HCT116 (cell line): Measurements from ENCODE around the gene TFF3. TPM values are rescaled to one million over a fixed set of nuclear protein-coding genes. Genes with fewer than 3 reads are reported as not detected.

Experiments
- ATAC-seq: fragments of 200-7000 bp; cut with Tn5 transposase; 2 replicates; pipeline ENCODE4 v1.9.1; 2020; ENCODE audit warnings: mild to moderate bottlenecking, moderate library complexity
- BruUV-seq: library from RNA; stranded (reverse); fragments of 400-500 nt; replicated peaks from 2 replicates; lab custom pipeline; 2021; lab: Mats Ljungman, UMichigan
- CTCF ChIA-PET: fragments of 300-600 bp; sonication (Branson Sonifier 250); formaldehyde crosslinking; loops from one replicate; lab custom pipeline; 2021; ENCODE audit warnings: antibody characterized with exemption; lab: Charles Lee
- POLR2A ChIA-PET: fragments of 300-600, 350-600 bp; sonication (Branson Sonifier 250); formaldehyde crosslinking; loops from one replicate; lab custom pipeline; 2021; ENCODE audit warnings: antibody characterized with exemption; lab: Charles Lee
- RAD21 ChIA-PET, 2 experiments: fragments of 300-600 bp; sonication (Branson Sonifier 250); formaldehyde crosslinking; loops; one replicate each; lab custom pipeline; 2023; ENCODE audit warnings: low total read pairs in 2 of 2; ENCODE audit not compliant: uncharacterized antibody in 2 of 2, unreplicated experiment in 2 of 2, low non-redundant PET in 1 of 2; lab: Charles Lee
- DNase-seq: peaks from one replicate; pipeline ENCODE4 v3.0.0-alpha.2; 2010; ENCODE audit warnings: low read depth, low spot score
- H2AFZ ChIP-seq: fragments of 200-600 bp; shearing (Covaris generic), sonication (generic); 2 replicates; pipeline ENCODE4 v1.6.1; 2017; ENCODE audit warnings: low read depth, mixed run types, mixed read lengths, antibody characterized with exemption, low read length; ENCODE audit not compliant: poor library complexity, severe bottlenecking
- H3K27ac ChIP-seq: 2 replicates; pipeline ENCODE4 v1.5.1; 2012; ENCODE audit warnings: low read depth, low read length
- H3K27me3 ChIP-seq: fragments of 200-600 bp; sonication (generic); 2 replicates; pipeline ENCODE4 v1.6.1; 2016; ENCODE audit warnings: mixed run types, low read length, mixed read lengths; ENCODE audit not compliant: insufficient read depth
- H3K36me3 ChIP-seq, 2 experiments: fragments of 200-500 bp in 1 of 2; fragments of 200-600 bp in 1 of 2; sonication (Bioruptor generic) in 1 of 2; sonication (generic) in 1 of 2; 2 replicates each; pipeline versions ENCODE4 v1.5.1 to v1.6.1; 2014 to 2016; ENCODE audit warnings: low read length in 2 of 2, inconsistent platforms in 1 of 2, mixed read lengths in 1 of 2, mixed run types in 1 of 2; ENCODE audit not compliant: insufficient read depth in 2 of 2, control insufficient read depth in 1 of 2
- H3K4me1 ChIP-seq, 2 experiments: fragments of 200-600 bp in 1 of 2; sonication (generic) in 1 of 2; 2 replicates each; pipeline versions ENCODE4 v1.5.1 to v1.6.1; 2012 to 2017; ENCODE audit warnings: low read length in 2 of 2, inconsistent platforms in 1 of 2, mild to moderate bottlenecking in 1 of 2, mixed read lengths in 1 of 2, mixed run types in 1 of 2, moderate library complexity in 1 of 2; ENCODE audit not compliant: insufficient read depth in 2 of 2, control insufficient read depth in 1 of 2
- H3K4me2 ChIP-seq: fragments of 200-600 bp; sonication (generic); 2 replicates; pipeline ENCODE4 v1.6.1; 2017; ENCODE audit warnings: mixed run types, low read length, mixed read lengths
- H3K4me3 ChIP-seq, 2 experiments: fragments of 200-600 bp in 1 of 2; sonication (generic) in 1 of 2; replicated peaks in 1 of 2; 2 replicates each; pipeline ENCODE4 v1.5.1; 2011 to 2016; ENCODE audit warnings: low read length in 2 of 2, control low read depth in 1 of 2, low read depth in 1 of 2, mild to moderate bottlenecking in 1 of 2, mixed read lengths in 1 of 2, mixed run types in 1 of 2
- H3K79me2 ChIP-seq: fragments of 200-600 bp; sonication (generic); 2 replicates; pipeline ENCODE4 v1.6.1; 2017; ENCODE audit warnings: mild to moderate bottlenecking, mixed run types, low read length, moderate library complexity, mixed read lengths; ENCODE audit not compliant: insufficient read depth
- H3K9ac ChIP-seq: fragments of 200-600 bp; sonication (generic); 2 replicates; pipeline ENCODE4 v1.6.1; 2016; ENCODE audit warnings: low read length, mixed read lengths
- H3K9me2 ChIP-seq: fragments of 200-600 bp; sonication (generic), shearing (Covaris generic); 2 replicates; pipeline ENCODE4 v1.6.1; 2017; ENCODE audit warnings: mixed run types, mild to moderate bottlenecking, moderate library complexity; ENCODE audit not compliant: insufficient read depth
- H3K9me3 ChIP-seq, 2 experiments: fragments of 200-500 bp in 1 of 2; fragments of 200-600 bp in 1 of 2; sonication (Bioruptor generic) in 1 of 2; sonication (generic) in 1 of 2; 2 replicates each; pipeline ENCODE4 v1.6.1; 2014 to 2017; ENCODE audit warnings: low read length in 2 of 2, mixed read lengths in 2 of 2, inconsistent platforms in 1 of 2, low read depth in 1 of 2, mild to moderate bottlenecking in 1 of 2, mixed run types in 1 of 2, moderate library complexity in 1 of 2; ENCODE audit not compliant: control insufficient read depth in 1 of 2, insufficient read depth in 1 of 2
- H4K20me1 ChIP-seq: fragments of 200-600 bp; sonication (generic), shearing (Covaris generic); 2 replicates; pipeline ENCODE4 v1.6.1; 2017; ENCODE audit warnings: mixed run types, mild to moderate bottlenecking, moderate library complexity; ENCODE audit not compliant: insufficient read depth
- CEBPB ChIP-seq: IDR thresholded peaks from 2 replicates; pipeline ENCODE4 v1.6.1; 2012; ENCODE audit warnings: low read depth
- EGR1 ChIP-seq: IDR thresholded peaks from 2 replicates; pipeline ENCODE4 v1.6.1; 2012; ENCODE audit warnings: low read depth
- ELF1 ChIP-seq: IDR thresholded peaks from 2 replicates; pipeline ENCODE4 v1.6.1; 2012; ENCODE audit warnings: low read depth, borderline replicate concordance
- EZH2phosphoT487 ChIP-seq: fragments of 200-600 bp; IDR thresholded peaks from 2 replicates; pipeline ENCODE4 v1.6.1; 2018; ENCODE audit warnings: antibody characterized with exemption, borderline replicate concordance
- FOSL1 ChIP-seq: IDR thresholded peaks from 2 replicates; pipeline ENCODE4 v1.6.1; 2012; ENCODE audit warnings: low read depth
- JUND ChIP-seq: IDR thresholded peaks from 2 replicates; pipeline ENCODE4 v1.6.1; 2012
- POLR2AphosphoS5 ChIP-seq: IDR thresholded peaks from 2 replicates; pipeline ENCODE4 v1.6.1; 2011; ENCODE audit warnings: mild to moderate bottlenecking, low read depth, low read length, moderate library complexity
- RAD21 ChIP-seq: IDR thresholded peaks from 2 replicates; pipeline ENCODE4 v1.6.1; 2012; ENCODE audit warnings: low read depth, mild to moderate bottlenecking
- SIN3A ChIP-seq: IDR thresholded peaks from 2 replicates; pipeline ENCODE4 v1.6.1; 2012; ENCODE audit warnings: low read depth
- SRF ChIP-seq: IDR thresholded peaks from 2 replicates; pipeline ENCODE4 v1.6.1; 2012; ENCODE audit warnings: low read depth
- TCF7L2 ChIP-seq: IDR thresholded peaks from 2 replicates; pipeline ENCODE4 v1.7.0; 2011; ENCODE audit warnings: borderline replicate concordance, inconsistent platforms; ENCODE audit not compliant: insufficient read depth, insufficient read length; ENCODE audit errors: extremely low read depth
- ZFX ChIP-seq: fragments of 450-650 bp; IDR thresholded peaks from 2 replicates; pipeline ENCODE4 v1.6.1; 2017
- ZNF274 ChIP-seq: fragments of 200-500 bp; sonication (Bioruptor generic); IDR thresholded peaks from 2 replicates; pipeline ENCODE4 v1.6.1; 2014; ENCODE audit warnings: mild to moderate bottlenecking, low read depth, low read length, inconsistent platforms
- intact Hi-C: fragments of 100-400 bp; cut with micrococcal nuclease; formaldehyde crosslinking; loops from 2 replicates; pipeline ENCODE4 v1.10.0; 2022
- total RNA-seq: library from RNA; stranded (reverse); gene quantifications from one replicate; pipeline ENCODE4 v1.2.1, GENCODE V29; 2021; ENCODE audit not compliant: unreplicated experiment
- TF ChIP-seq, protein P1 (sequence below): IDR thresholded peaks from 2 replicates; pipeline ENCODE4 v1.6.1; 2012
- TF ChIP-seq, protein P2 (sequence below), 3 experiments: fragments of 200-600 bp in 1 of 3; sonication (generic) in 1 of 3; IDR thresholded peaks in 2 of 3; conservative IDR thresholded peaks in 1 of 3; 2 replicates each; pipeline ENCODE4 v1.5.1; 2012 to 2017; ENCODE audit warnings: low read depth in 2 of 3, low read length in 2 of 3, antibody characterized with exemption in 1 of 3, borderline replicate concordance in 1 of 3, control low read depth in 1 of 3, mild to moderate bottlenecking in 1 of 3, mixed read lengths in 1 of 3, mixed run types in 1 of 3, moderate library complexity in 1 of 3; ENCODE audit not compliant: insufficient read depth in 1 of 3
- TF ChIP-seq, protein P3 (sequence below): IDR thresholded peaks from 2 replicates; pipeline ENCODE4 v1.6.1; 2012

Gene TFF3
- total RNA-seq, 1 experiment from 2014 or later: 0.22 TPM

DNA sequence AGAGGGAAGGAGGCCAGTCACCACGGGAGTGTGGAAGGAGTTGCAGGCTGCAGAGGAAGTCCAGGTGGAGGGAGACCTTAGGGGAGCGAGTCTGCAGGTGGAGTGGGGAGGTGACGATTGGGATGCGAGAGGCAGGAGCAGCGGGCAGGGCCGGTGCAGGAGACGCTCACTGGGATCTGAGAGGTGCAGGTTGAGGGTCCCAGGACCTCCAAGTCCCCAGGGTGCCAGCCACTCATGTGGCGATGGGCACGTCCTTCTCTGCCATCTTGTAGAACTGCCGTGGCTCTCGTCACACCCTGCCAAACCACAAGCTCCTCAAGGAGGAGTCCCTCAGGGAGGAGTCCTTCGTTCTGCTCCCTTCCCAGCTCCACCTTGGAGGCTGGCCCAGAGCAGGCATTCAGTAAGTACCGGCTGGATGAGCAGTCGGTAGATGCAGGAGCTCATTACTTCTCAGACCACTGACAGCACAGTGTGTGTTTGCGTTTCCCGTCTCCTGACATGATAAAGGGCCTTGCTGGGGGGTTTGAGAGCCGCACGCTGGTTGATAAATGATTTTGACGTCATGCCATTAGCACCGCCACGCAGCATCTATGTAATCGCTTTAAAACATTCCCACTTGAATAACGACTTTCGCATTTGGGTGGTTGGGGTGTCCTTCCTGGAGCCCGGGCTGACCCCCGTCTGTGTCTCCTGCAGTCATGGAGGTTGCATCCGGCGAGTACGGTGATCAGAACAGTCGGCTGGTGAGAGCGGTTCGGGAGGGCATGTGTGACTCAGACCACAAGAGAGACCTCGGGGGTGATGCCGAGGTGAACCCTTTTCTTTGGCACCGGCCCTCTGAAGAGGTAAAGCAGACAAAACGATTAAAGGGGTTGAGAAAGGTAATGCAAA is 27.8 kb downstream of the TFF3 start:
- Histone ChIP-seq H3K79me2 (no peaks in the 10 kb centered on the region), H2AFZ (no peak overlapping the region), H3K9me2 (no peaks in the 10 kb centered on the region), H3K4me2 (no peak overlapping the region), H3K9me3 (no peaks in the 10 kb centered on the region), H3K36me3 (no peaks in the 10 kb centered on the region), H3K4me1 (no peaks in the 10 kb centered on the region), H3K4me3 (no peak overlapping the region), H4K20me1 (no peaks in the 10 kb centered on the region), H3K9ac (no peak overlapping the region), H3K27me3 (no peaks in the 10 kb centered on the region), H3K27ac (no peak overlapping the region)
- TF ChIP-seq RAD21 (no peak), EGR1 (no peak), EZH2phosphoT487 (no peak), TCF7L2 (no peak), ZFX (no peak), POLR2AphosphoS5 (no peak), CEBPB (no peak), FOSL1 (no peak), SRF (no peak), ELF1 (no peak), SIN3A (no peak), JUND (no peak), ZNF274 (no peak)
- TF ChIP-seq, protein P1, sequence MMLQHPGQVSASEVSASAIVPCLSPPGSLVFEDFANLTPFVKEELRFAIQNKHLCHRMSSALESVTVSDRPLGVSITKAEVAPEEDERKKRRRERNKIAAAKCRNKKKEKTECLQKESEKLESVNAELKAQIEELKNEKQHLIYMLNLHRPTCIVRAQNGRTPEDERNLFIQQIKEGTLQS: no peak
- TF ChIP-seq, protein P2, sequence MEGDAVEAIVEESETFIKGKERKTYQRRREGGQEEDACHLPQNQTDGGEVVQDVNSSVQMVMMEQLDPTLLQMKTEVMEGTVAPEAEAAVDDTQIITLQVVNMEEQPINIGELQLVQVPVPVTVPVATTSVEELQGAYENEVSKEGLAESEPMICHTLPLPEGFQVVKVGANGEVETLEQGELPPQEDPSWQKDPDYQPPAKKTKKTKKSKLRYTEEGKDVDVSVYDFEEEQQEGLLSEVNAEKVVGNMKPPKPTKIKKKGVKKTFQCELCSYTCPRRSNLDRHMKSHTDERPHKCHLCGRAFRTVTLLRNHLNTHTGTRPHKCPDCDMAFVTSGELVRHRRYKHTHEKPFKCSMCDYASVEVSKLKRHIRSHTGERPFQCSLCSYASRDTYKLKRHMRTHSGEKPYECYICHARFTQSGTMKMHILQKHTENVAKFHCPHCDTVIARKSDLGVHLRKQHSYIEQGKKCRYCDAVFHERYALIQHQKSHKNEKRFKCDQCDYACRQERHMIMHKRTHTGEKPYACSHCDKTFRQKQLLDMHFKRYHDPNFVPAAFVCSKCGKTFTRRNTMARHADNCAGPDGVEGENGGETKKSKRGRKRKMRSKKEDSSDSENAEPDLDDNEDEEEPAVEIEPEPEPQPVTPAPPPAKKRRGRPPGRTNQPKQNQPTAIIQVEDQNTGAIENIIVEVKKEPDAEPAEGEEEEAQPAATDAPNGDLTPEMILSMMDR (IDR thresholded peaks at IDR 0.05 in 2 of 3, conservative IDR thresholded peaks at IDR 0.05 in 1 of 3; ENCODE audit: borderline replicate concordance in 1 of 3, insufficient read depth in 1 of 3, low read depth in 2 of 3, low read length in 2 of 3): no peak
- TF ChIP-seq, protein P3, sequence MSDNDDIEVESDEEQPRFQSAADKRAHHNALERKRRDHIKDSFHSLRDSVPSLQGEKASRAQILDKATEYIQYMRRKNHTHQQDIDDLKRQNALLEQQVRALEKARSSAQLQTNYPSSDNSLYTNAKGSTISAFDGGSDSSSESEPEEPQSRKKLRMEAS: no peak
- ChIA-PET POLR2A (no interaction called here), CTCF (no interaction called here), RAD21 (no interaction called here)
- DNase-seq (no peak), ATAC-seq (no peak)
- intact Hi-C loops: no loop called here
- no TSS peak for BruUV-seq
